ENCODE data around the gene OSBPL8. TPM values are rescaled to one million over a fixed set of nuclear protein-coding genes. Genes with fewer than 3 reads are reported as not detected.

The OSBPL8 gene
- total and polyA plus RNA-seq, 2 donors (not counting 1 experiment from before 2014, with no cell fraction given), result 89.6 to 240 TPM

DNA sequence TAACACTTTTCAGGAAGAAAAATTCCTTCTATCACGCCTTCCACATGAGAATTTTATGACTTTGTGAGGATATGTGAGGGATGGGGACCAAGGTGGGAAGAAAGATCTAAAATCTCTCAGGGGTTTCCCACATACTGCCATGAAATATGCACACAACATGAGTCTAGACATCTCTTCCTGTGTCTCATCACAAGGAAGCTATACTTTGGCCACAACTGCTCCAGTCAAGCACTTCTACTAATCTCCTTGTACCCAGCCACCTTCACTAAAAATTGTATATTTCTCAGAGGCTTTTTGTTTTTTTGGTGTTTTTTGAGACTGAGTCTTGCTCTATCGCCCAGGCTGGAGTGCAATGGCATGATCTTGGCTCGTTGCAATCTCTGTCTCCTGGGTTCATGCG, 3.2 kb downstream of the OSBPL8 start:
- no peak overlapping the region for H3K9ac ChIP-seq (ENCODE audit: insufficient read depth, low read length)
- no peaks in the 10 kb centered on the region for H3K9me3 ChIP-seq (ENCODE audit: control insufficient read depth, insufficient read depth, low read depth, low read length)
- no peaks in the 10 kb centered on the region for H3K36me3 ChIP-seq (ENCODE audit: control insufficient read depth, insufficient read depth, low read length)
- H2AFZ ChIP-seq (ENCODE audit: low read length), result no peak overlapping the region
- TF ChIP-seq, protein P1, sequence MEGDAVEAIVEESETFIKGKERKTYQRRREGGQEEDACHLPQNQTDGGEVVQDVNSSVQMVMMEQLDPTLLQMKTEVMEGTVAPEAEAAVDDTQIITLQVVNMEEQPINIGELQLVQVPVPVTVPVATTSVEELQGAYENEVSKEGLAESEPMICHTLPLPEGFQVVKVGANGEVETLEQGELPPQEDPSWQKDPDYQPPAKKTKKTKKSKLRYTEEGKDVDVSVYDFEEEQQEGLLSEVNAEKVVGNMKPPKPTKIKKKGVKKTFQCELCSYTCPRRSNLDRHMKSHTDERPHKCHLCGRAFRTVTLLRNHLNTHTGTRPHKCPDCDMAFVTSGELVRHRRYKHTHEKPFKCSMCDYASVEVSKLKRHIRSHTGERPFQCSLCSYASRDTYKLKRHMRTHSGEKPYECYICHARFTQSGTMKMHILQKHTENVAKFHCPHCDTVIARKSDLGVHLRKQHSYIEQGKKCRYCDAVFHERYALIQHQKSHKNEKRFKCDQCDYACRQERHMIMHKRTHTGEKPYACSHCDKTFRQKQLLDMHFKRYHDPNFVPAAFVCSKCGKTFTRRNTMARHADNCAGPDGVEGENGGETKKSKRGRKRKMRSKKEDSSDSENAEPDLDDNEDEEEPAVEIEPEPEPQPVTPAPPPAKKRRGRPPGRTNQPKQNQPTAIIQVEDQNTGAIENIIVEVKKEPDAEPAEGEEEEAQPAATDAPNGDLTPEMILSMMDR (conservative IDR thresholded peaks at IDR 0.05 in 1 of 2, IDR thresholded peaks at IDR 0.05 in 1 of 2; ENCODE audit: low read depth in 1 of 2, low read length in 2 of 2), result no peak
- TF ChIP-seq EZH2 (IDR thresholded peaks at IDR 0.05; ENCODE audit: low read length, missing control alignments), result no peak
- no peaks in the 10 kb centered on the region for H3K27me3 ChIP-seq (ENCODE audit: control insufficient read depth, insufficient read depth, low read length)
- H3K79me2 ChIP-seq (ENCODE audit: control insufficient read depth, insufficient read depth, low read length), result peaks cover 66% of the 10 kb centered on the region
- peak overlapping the region in 1 of 4 experiments; percentile 89 for H3K4me3 ChIP-seq (replicated peaks in 1 of 4; ENCODE audit: control extremely low read depth in 1 of 4, insufficient read depth in 1 of 4, low read depth in 3 of 4, low read length in 4 of 4)
- H3K4me2 ChIP-seq (ENCODE audit: extremely low read depth, insufficient read depth, low read length), result no peak overlapping the region
- H3K4me1 ChIP-seq (ENCODE audit: control insufficient read depth, extremely low read depth, insufficient read depth, low read length), result peaks cover 3% of the 10 kb centered on the region
- H3K27ac ChIP-seq (ENCODE audit: insufficient read depth, low read length), result no peak overlapping the region
- DNase-seq (ENCODE audit: low read depth in 2 of 2), result no peak
- H4K20me1 ChIP-seq (ENCODE audit: control insufficient read depth, extremely low read depth, insufficient read depth, low read length), result no peaks in the 10 kb centered on the region

DNA sequence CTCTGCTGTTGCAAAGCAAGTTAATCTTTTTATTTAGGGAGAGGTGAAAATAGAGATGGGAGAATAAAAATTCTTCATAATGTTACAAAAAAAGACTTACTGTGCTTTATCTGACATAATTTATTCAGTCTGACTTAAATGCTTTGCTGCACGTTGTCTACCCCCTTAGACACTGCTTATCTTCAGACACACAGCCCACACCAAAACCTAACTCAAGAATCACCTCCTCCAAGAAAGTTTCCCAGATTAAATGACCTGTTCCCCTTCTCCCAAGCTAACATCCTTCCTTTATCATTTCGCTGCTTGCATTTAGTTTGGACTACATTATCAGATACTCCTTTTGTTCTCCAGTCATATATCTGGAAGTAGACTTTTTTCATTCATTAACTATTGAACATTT, 3.8 kb downstream of the OSBPL8 start:
- H3K9ac ChIP-seq (ENCODE audit: insufficient read depth, low read length), result no peak overlapping the region
- no peak for TF ChIP-seq EZH2 (IDR thresholded peaks at IDR 0.05; ENCODE audit: low read length, missing control alignments)
- TF ChIP-seq, protein P1 (conservative IDR thresholded peaks at IDR 0.05 in 1 of 2, IDR thresholded peaks at IDR 0.05 in 1 of 2; ENCODE audit: low read depth in 1 of 2, low read length in 2 of 2), result no peak

DNA sequence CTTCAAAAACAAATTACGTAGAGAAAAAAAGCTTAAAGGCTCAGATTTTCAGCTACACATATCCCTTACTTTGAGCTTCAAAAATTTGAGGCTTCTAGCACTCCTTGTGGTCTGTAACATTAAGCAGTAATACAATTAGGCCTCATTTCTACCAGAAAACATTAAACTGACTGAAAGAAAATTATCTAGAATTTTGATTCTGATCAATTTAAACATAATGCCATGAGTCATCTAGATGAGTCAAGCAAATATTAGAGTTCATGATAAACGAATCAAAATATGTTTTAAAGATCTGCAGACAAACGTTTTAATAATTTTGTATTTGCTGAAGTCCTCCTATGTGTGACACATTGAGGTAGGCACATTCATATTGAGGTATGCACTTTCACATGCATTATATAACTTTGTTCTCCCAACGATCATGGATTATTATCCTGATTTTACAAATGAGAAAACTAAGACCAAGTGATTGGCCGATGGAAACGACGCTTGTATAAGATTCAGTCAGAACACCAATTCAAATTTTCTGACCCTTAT, 4.3 kb downstream of the OSBPL8 start:
- H3K9ac ChIP-seq (ENCODE audit: insufficient read depth, low read length), result no peak overlapping the region
- H2AFZ ChIP-seq (ENCODE audit: low read length), result no peak overlapping the region
- H3K27ac ChIP-seq (ENCODE audit: insufficient read depth, low read length), result no peak overlapping the region
- H3K4me3 ChIP-seq (replicated peaks in 1 of 4; ENCODE audit: control extremely low read depth in 1 of 4, insufficient read depth in 1 of 4, low read depth in 3 of 4, low read length in 4 of 4), result peak overlapping the region in 1 of 4 experiments; percentile 89
- no peaks in the 10 kb centered on the region for H3K36me3 ChIP-seq (ENCODE audit: control insufficient read depth, insufficient read depth, low read length)
- H3K9me3 ChIP-seq (ENCODE audit: control insufficient read depth, insufficient read depth, low read depth, low read length), result no peaks in the 10 kb centered on the region
- TF ChIP-seq, protein P1 (conservative IDR thresholded peaks at IDR 0.05 in 1 of 2, IDR thresholded peaks at IDR 0.05 in 1 of 2; ENCODE audit: low read depth in 1 of 2, low read length in 2 of 2), result peak in 1 of 2 donors; percentile 23
- TF ChIP-seq EZH2 (IDR thresholded peaks at IDR 0.05; ENCODE audit: low read length, missing control alignments), result no peak
- H3K4me1 ChIP-seq (ENCODE audit: control insufficient read depth, extremely low read depth, insufficient read depth, low read length), result peaks cover 3% of the 10 kb centered on the region
- peaks cover 72% of the 10 kb centered on the region for H3K79me2 ChIP-seq (ENCODE audit: control insufficient read depth, insufficient read depth, low read length)
- H3K27me3 ChIP-seq (ENCODE audit: control insufficient read depth, insufficient read depth, low read length), result no peaks in the 10 kb centered on the region
- H4K20me1 ChIP-seq (ENCODE audit: control insufficient read depth, extremely low read depth, insufficient read depth, low read length), result no peaks in the 10 kb centered on the region
- peak in 1 of 2 donors; percentile 23 for DNase-seq (ENCODE audit: low read depth in 2 of 2)
- H3K4me2 ChIP-seq (ENCODE audit: extremely low read depth, insufficient read depth, low read length), result no peak overlapping the region

More for the DNA sequence above, 3.8 kb downstream of the OSBPL8 start:
- no peaks in the 10 kb centered on the region for H3K27me3 ChIP-seq (ENCODE audit: control insufficient read depth, insufficient read depth, low read length)
- no peaks in the 10 kb centered on the region for H4K20me1 ChIP-seq (ENCODE audit: control insufficient read depth, extremely low read depth, insufficient read depth, low read length)
- H3K27ac ChIP-seq (ENCODE audit: insufficient read depth, low read length), result no peak overlapping the region
- no peaks in the 10 kb centered on the region for H3K9me3 ChIP-seq (ENCODE audit: control insufficient read depth, insufficient read depth, low read depth, low read length)
- H2AFZ ChIP-seq (ENCODE audit: low read length), result no peak overlapping the region
- H3K36me3 ChIP-seq (ENCODE audit: control insufficient read depth, insufficient read depth, low read length), result no peaks in the 10 kb centered on the region
- peak overlapping the region in 1 of 4 experiments; percentile 89 for H3K4me3 ChIP-seq (replicated peaks in 1 of 4; ENCODE audit: control extremely low read depth in 1 of 4, insufficient read depth in 1 of 4, low read depth in 3 of 4, low read length in 4 of 4)
- H3K4me2 ChIP-seq (ENCODE audit: extremely low read depth, insufficient read depth, low read length), result no peak overlapping the region
- peaks cover 70% of the 10 kb centered on the region for H3K79me2 ChIP-seq (ENCODE audit: control insufficient read depth, insufficient read depth, low read length)
- DNase-seq (ENCODE audit: low read depth in 2 of 2), result no peak
- peaks cover 3% of the 10 kb centered on the region for H3K4me1 ChIP-seq (ENCODE audit: control insufficient read depth, extremely low read depth, insufficient read depth, low read length)
